NCI-H82 treated with DMSO at 0.1 percent for 48 hours (cell line): ENCODE results near the gene SEC14L3.

Source experiments
- DNase-seq: peaks from one replicate; lab custom pipeline; 2025; ENCODE audit not compliant: unreplicated experiment; lab: John Stamatoyannopoulos, UW

SEC14L3 gene

DNA sequence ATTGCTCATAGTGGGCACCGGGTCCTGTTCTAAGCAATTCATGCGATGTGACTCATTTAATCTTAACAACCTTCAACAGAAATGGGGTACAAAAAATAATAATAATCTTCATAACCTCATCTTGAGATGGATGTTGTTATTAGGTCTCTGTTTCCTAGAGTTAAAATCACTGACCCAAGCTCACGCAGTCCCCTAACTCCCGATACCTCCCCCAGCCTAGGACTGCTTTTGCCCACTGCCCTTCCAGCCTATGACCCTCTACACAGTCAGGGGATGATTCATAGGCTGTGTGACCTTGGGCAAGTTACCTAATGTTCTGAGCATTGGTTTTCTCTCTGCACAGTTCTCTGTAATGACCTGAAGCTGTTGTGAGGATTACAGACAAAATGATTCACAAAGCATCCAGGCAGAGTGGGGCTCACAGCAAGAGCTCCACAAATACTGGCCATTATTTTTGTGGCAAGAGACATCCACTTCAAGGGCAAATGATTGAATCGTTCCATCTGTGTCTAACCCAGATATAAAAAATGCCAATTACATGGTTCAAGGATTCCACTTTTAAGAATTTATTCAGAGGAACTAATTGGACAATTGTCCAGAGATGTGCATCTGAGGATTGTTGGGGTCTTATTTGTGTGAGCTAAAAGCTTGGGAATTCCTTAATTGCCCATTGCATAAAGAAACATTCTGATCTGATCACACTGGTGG is 26.2 kb downstream of the SEC14L3 start:
- DNase-seq: no peak

DNA sequence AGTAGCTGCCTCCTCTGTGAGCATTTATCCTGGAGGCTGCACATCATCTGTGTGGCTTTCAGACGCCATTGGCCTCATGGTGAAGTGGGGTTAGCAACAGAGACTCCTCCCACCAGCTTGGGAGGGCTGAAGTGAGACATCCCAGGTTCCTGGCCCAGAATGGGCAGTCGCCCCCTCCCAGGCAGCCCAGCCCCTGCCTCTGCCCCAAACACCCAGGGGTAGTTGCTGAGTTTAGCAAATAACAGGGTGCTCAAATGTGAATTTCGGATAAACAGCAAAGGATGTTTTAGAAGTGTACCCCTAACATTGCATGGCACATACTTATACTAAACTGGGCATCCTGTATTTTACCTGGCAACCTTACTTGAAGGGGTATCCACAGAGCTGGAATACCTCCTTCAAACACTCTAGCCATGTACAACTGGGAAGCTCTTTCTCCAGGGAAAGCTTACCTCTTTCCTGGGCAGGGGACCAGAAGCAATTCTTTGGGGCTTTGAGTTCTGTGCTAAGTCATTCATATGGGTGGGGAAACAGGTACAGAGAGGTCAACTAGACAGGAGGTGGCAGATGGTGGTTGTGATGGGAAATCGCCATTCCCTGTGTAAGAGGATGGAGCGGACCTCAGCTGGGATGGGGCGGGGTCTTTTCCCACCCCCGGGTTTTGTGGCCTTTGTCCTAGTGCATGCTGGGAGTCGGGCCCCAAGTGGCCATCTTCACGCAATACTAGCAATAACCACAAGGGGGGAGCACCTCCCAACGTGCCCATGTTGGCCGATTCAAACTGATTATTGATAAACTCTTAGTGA is 27.0 kb downstream of the SEC14L3 start:
- peak; percentile 55 for DNase-seq

DNA sequence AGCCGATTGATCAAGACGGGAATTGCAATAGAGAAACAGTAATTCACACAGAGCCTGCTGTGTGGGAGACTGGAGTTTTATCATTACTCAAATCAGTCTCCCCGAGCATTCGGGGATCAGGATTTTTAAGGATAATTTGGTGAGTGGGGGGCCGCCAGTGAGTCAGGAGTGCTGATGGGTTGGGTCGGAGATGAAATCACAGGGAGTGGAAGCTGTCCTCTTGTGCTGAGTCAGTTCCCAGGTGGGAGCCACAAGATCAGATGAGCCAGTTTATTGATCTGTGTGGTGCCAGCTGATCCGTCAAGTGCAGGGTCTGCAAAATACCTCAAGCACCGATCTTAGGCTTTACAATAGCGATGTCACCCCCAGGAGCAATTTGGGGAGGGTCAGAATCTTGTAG is 30.7 kb downstream of the SEC14L3 start:
- no peak for DNase-seq

DNA sequence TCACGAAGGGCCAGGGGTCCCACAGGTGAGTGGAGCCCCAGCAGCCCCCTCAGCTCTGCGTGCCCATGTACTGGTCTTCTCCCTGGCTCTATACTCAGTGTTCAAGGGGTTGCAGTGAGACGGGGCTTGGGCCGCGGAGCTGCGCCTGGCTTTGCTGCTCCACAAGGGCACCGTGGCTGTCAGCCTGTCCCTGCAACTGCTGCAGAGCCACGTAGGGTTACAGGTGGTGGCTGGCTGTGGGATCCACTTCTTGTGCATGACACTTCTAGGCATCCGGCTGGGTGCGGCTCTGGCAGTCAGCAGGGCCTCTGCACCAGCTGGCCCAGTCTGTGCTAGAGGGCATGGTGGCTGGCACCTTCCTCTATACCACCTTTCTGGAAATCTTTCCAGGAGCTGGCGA is 32.0 kb downstream of the SEC14L3 start:
- no peak for DNase-seq

DNA sequence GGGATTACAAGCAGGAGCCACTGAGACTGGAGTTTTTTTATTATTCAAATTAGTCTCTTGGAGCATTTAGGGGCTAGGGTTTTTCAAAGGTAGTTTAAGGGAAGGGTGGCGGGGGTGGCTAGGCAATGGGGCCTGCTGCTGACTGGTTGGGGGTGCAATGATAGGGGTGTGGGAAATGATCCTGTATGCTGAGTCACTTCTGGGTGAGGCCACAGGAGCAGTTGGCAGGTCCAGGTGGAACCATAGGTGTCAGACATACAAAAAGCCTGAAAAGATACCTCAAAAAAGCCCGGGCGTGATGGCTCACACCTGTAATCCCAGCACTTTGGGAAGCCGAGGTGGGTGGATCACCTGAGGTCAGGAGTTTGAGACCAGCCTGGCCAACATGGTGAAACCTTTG is 32.6 kb downstream of the SEC14L3 start:
- no peak for DNase-seq

DNA sequence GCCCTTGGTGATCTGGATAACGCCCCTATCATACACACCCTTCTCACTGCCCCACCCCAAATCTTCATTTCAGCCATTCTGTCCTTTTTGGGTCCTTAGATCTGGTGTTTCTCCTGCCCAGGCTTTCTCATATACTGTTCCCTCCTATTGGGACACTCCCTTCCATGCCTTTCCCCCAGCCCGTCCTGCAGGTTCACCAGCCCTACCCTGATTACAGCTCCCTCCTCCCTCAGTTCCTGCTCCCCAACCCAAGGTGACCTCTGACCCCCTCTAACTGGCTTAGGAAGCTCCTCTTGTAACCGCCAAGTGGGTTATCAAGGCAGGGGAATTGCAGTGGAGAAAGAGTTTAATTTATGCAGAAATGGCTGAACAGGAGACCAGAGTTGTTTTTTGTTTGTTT is 33.3 kb downstream of the SEC14L3 start:
- no peak for DNase-seq

DNA sequence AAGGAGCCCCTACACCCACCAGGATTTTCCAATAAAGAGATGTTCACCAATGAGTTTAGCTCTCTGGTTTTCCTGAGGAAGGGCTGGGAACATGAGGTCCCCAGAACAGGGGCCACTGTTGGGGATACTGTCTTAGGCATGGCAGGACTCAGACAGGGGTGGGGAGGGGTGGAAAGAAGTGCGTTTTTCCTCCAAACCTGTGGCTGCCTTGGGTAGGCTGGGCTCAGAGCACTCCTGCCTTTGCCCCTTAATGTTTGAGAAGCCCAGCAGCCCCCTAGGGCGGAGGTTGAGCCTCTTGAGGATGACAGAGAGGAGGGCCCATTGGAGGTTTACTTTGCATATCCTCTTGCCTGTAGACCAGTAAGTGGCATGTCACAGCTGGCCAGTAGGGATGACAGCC is 35.6 kb downstream of the SEC14L3 start:
- no peak for DNase-seq

DNA sequence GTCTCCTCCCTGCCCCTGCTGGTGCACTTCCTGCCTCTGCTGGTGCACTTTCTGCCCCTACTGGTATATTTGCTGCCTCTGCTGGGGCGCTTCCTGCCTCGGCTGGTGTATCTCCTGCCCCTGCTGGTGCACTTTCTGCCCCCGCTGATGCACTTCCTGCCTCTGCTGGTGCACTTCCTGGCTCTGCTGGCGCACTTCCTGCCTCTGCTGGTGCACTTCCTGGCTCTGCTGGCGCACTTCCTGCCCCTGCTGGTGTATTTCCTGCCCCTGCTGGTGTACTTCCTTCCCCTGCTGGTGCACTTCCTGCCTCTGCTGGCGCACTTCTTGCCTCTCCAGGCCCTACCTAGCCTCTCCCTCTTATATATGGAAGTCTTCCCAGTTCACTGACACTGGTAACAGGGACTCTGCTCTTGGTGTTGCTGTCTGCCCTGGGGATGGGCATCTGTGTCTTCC is 36.1 kb downstream of the SEC14L3 start:
- no peak for DNase-seq

DNA sequence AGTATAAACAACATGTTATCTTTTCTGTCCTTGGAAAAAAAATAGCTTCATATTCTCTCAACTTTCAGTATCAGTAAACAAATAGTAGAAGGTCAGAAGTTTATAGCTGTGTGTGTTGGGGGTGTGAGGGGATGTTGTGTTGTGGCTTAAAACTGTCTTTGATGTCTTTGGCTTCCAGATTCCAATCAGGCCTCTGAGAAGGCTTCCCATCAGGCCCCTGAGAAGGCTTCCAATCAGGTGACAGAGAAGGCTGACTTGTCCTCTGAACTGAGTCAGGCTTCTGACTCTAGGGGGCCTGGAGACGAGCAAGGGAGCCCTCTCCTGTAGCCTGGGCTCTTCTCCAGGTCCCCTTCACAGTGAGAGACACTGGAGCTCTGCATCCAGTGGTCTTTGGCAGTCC is 37.0 kb downstream of the SEC14L3 start:
- no peak for DNase-seq

DNA sequence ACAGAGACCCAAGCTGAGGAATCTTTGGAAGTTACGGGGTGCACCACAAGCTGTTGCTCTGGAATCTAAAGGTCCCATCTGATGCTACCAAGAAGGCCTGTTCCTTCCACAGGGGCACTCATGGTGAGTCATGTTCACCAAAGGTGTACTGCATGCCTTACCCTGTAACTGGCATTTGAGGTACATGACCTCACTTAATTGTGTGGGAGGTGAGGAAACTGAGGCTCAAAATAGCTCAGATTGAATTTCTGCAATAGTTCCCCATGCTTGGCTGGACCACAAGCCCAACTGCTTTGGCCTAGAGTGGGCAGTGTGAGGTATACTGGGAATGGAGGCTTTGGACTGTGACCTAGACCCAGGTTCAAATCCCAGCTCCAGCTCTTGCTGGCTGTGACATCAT is 38.0 kb downstream of the SEC14L3 start:
- DNase-seq: no peak

DNA sequence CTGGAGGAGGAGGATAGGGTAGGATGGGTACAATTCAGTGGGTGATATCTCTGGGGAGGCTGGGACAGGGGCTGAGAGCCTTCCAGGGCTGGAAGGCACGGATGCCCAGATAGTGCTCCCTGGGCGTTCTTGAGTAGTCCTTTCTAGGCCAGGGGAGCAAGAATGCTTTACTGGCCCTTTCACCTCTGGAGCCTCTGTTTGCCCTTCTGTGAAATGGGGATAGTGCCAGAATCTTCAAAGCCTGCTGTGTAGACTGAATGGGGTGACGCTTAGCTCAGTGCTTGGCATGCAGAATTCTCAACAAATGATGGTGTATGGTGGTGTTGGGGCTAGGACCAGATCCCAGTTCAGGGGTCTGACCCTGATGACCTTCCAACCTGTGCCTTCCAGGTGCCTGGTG is 38.6 kb downstream of the SEC14L3 start:
- no peak for DNase-seq

DNA sequence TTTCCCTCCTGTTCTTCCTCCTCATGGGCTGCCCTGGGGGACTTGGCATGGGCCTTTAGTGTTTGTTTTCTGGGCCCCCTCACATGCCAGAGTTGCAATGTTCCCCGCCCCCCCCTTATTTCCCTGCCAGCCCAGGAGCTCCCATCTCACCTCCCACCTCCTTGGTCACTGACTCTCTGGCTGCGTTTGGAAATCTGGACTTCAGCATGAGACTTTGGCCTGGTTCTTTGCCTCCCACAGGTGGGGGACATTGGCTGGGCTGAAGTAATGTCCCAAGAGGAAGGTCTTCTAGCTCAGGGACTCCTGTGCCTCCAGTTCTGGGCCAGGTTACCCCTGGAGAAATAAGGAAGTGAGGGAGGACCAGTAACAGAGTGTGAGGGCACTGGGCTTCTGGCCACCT is 39.3 kb downstream of the SEC14L3 start:
- DNase-seq: no peak

DNA sequence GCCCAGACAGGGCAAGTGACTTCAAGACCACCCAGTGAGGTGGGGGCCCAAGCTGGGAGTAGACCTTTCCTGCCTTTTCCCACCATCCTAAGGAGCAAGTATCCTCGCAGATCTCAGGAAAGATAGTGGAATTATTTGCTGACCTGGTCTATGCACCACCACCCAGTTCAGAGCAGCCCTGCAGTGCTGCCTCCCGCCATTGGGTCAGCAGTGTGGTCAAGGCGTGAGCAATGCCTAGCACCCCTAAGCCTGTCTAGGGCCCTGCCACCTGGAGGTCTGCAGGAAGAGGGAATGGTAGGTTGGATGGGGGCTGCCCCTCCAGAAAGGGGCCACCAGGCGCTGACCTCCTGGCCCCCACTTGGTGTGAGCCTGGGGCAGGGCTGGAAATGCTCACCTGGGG is 39.7 kb downstream of the SEC14L3 start:
- no peak for DNase-seq

DNA sequence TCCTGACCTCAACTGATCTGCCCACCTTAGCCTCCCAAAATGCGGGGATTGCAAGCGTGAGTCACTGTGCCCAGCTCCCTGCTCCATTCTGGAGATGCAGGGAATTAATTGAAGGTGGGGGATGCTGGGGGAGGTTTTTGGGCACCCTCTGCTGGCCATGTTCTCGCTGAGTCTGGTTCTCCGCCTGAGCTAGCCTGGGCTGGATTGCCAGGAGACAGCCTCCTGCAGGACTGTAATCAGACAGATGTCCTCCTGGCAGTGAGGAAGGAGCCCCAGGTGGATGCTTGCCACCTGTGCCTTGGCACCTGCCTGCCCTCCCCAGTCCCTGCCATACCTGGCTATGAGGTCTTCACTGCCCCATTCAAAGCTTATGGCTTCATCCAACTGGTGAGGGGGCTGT is 40.9 kb downstream of the SEC14L3 start:
- no peak for DNase-seq

DNA sequence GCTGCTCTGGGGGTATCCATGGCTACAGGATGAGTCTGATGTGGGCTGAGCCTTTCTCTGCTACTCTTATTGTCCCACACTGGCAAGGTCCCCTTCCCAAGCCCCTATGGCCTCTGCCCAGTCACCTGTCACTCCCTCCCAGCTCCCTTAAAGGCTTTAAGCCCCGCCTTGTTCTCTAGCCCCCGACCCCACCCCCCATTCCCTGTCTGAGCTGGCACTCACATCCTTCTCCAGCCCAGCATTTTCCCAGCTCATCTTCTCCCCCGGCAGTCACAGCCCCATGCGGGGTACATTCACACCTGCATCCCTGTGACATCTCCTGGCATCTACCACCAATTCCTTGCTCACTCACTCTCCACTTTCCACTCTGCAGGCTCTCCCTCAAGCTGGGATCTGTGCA is 41.9 kb downstream of the SEC14L3 start:
- no peak for DNase-seq

DNA sequence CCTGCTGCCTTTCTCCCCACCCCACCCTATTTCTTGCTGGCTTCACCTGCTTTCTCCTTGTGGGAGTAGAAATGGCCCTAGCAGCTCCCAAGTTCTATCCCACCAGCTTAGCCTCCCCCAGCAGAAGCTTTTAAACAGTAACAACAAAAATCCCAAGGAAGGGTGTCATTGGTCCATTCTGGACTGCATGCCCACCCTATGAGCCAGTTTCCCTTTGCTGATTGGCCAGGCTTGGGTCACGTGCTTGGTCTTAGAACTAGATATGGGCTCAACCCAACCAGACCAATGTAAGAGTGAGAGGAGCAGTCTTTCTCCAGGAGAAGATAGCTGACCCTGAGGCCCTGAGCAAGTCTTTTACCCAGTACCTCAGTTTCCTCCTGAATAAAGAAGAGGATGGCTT is 43.9 kb downstream of the SEC14L3 start:
- DNase-seq: no peak

DNA sequence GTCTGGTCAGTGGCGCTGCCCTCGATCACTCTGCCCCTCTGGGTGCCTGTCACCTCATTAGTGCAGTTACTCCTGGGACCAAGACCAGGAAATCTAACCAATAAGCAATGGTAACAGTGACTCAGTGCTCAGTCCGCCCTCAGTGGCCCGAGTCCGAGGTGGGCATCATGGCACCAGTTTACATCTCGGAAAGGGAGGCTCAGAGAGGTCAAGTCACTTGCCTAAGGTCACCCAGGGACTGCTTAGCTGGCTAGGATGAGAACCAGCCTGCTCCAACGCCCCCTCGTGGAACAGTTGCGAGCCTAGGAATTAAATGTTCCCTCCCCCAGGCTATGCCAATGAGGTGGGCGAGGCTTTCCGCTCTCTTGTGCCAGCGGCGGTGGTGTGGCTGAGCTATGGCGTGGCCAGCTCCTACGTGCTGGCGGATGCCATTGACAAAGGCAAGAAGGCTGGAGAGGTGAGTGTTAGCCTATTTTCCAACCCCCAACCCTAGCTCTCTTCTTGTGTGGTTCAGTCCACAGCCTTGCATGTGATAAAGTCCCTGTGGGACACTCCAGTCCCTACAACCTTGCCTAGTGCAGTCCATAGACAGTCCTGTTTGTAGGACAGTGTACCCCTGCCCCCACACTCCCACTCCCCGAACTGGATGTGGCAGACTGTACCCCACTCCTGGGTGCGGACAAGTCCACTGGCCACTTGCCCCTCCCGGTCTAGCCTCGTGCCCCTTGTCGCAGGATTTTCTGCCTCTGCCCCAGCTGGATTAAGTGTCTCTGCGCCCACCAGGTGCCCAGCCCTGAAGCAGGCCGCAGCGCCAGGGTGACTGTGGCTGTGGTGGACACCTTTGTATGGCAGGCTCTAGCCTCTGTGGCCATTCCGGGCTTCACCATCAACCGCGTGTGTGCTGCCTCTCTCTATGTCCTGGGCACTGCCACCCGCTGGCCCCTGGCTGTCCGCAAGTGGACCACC is 45.1 kb downstream of the SEC14L3 start:
- DNase-seq: peak; percentile 32

DNA sequence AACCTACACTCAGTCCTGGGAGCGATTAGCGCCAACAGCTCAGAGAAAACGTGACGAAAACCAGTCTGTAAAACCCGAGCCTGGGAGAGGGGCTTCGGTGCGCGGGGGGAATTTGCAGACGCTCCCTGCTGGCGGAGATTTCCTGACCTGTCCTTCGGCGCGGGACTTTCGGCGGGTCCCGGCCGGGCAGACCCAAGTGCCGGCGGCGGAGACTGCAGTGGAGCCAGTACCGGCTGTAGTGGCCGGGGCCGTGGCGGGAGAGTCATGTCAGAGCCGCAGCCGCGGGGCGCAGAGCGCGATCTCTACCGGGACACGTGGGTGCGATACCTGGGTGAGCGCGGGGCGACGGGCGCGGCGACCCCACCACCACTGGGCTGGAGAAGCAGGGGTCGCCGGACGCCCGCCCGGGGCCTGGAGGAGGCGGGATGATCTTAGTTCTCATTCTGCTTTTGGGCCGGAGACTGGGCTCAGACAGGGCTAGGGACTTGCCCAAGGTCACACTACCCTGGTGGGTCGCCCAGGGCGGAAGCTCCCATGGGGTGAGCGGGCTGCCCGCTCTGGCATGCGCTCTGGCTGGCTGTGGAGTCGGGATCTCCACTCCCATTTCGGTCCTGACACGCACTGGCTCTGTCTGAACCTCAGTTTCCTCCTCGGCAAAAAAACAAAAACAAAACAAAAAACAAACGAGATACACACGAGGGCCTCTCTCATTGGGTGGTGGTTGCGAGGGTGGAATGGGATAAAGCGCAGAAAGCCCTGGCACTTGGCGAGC is 46.0 kb downstream of the SEC14L3 start, which contains the start of gene MTFP1:
Gene MTFP1, plus strand, starts transcription at position 153 of the 772 bp plus-strand sequence. Its CDS starts 112 bp downstream, at position 265.
- DNase-seq: peak; percentile 56

DNA sequence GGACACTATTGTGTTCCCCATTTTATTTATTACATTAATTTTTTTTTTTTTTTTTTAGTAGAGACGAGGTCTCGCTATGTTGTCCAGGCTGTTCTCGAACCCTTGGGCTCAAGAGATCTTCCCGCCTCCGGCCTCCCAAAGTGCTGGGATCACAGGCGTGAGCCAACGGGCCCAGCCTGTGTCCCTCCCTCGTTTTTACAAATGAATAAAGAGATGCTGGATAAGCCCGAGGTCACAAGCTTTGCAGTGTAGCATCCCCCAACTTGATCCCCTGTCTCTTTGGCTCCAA is 46.5 kb downstream of the SEC14L3 start:
- no peak for DNase-seq

DNA sequence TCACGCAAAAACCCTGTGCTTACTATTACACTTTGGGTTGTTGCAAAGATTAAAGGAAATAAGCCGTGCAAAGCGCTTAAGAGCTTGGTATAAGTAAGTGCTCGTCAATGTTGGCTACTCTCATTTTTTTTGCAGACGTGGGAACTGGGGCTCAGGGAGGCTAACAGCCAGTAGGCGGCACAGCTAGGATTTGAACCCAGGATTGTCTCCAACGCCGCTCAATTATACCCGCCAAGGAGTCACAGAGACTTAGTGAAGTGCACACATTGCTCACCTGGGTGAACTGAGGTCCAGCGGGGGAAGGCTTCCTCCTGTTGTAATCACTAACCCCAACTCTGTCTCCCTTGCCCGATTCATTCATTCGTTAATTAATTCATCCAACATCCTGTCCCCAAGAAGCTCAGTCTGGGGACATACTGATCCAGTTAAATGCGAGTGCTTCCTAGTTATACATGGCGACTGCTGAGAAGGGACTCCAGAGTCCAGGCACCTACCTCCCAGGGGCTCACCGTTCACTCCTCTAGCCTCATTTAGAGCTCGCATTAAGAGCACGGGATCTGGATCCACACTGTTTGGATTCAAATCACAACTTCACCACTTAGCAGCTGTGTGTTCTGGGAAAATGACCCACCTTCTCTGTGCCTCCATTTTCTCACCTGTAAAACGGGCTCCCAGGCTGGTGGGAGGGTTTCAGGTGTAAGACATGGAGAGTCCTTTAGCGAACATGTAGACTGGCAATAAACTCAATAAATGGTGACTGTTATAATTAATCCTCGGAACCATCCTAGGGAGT is 47.1 kb downstream of the SEC14L3 start:
- DNase-seq: no peak
